Prostate gland (tissue), 2 donors: ENCODE results near the gene YTHDF1.

Experiments
- POLR2AphosphoS5 ChIP-seq: sonication (generic); formaldehyde crosslinking; IDR thresholded peaks from one replicate; pipeline ENCODE4 v1.6.1; 2017; ENCODE audit warnings: antibody characterized with exemption
- TF ChIP-seq, protein P1 (sequence below), 4 experiments: fragments of 200-600 bp in 2 of 4; fragments of 450-650 bp in 2 of 4; sonication (generic) in 2 of 4; IDR thresholded peaks; 1 replicate in 3 of 4; 2 replicates in 1 of 4; pipeline ENCODE4 v1.5.1; 2016 to 2019; ENCODE audit warnings: antibody characterized with exemption in 4 of 4, mild to moderate bottlenecking in 2 of 4, moderate library complexity in 2 of 4

DNA sequence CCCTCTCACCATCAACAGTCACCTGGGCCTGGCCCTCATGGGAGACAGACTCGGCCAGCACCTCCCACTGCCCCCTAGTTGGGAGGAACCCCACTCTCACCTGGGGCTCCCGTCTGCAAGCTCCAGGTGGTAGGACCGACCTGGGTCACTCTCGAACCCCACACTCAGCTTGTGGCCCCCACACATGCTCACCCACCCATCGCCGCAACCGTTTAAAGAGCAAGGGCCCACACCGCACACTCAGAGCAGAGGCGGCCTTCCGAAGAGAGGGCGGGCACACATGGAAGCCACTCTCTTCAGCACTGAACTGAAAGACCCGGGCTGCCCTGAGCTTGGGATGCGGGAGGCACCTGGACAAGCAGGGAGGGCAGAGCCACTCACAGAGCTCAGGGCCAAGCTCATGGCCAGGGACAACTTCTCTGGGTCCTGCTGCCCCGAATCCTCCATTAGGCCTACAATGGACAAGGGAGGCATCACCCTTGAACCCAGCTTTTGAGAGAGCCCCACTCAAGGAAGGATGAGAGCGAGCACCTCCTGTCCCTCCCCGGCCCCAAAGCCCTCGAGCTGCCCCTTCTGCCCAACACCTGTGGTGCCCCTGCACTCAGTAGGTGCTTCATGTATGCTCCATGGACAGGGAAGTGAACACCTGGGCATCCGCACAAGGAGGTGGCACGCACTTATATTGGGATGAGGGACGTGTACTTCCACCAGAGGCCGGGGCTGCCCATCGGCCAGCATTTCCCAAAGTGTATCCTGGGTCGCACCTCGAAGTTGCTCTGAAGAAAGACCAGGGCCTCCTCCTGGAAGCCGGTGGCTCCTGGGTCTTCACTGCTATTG lies 50.4 kb downstream of the YTHDF1 start:
- TF ChIP-seq, protein P1, sequence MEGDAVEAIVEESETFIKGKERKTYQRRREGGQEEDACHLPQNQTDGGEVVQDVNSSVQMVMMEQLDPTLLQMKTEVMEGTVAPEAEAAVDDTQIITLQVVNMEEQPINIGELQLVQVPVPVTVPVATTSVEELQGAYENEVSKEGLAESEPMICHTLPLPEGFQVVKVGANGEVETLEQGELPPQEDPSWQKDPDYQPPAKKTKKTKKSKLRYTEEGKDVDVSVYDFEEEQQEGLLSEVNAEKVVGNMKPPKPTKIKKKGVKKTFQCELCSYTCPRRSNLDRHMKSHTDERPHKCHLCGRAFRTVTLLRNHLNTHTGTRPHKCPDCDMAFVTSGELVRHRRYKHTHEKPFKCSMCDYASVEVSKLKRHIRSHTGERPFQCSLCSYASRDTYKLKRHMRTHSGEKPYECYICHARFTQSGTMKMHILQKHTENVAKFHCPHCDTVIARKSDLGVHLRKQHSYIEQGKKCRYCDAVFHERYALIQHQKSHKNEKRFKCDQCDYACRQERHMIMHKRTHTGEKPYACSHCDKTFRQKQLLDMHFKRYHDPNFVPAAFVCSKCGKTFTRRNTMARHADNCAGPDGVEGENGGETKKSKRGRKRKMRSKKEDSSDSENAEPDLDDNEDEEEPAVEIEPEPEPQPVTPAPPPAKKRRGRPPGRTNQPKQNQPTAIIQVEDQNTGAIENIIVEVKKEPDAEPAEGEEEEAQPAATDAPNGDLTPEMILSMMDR (IDR thresholded peaks at IDR 0.05), result no peak
- TF ChIP-seq POLR2AphosphoS5, result no peak
